22Rv1 (cell line): ENCODE data around the gene SLC35F1.

Experiments used
- CTCF ChIP-seq: fragments of 450-650 bp; IDR thresholded peaks from 2 replicates; pipeline ENCODE4 v1.5.1; 2017; ENCODE audit warnings: mild to moderate bottlenecking
- ZFX ChIP-seq: fragments of 450-650 bp; IDR thresholded peaks from 2 replicates; pipeline ENCODE4 v1.6.1; 2017; ENCODE audit warnings: antibody characterized with exemption, borderline replicate concordance

GRCh38 chr6:117956386-117956785 lies 49.3 kb downstream of the SLC35F1 start:
- TF ChIP-seq CTCF (no peak), ZFX (no peak)
